Effector memory CD4-positive, alpha-beta T cell (primary cell): Measurements from ENCODE around the gene CLEC19A.

Experiments used
- DNase-seq, 3 donors: peaks; one replicate each; pipeline ENCODE4 v3.0.0-alpha.2; 2020
- H3K27ac ChIP-seq: 2 replicates; pipeline ENCODE4 v1.7.0; 2013; ENCODE audit warnings: mild to moderate bottlenecking, low read length, moderate library complexity; ENCODE audit not compliant: insufficient read depth, poor library complexity, severe bottlenecking
- H3K27me3 ChIP-seq: replicated peaks from 2 replicates; pipeline ENCODE4 v1.7.0; 2013; ENCODE audit warnings: mild to moderate bottlenecking, low read length; ENCODE audit not compliant: insufficient read depth, control insufficient read depth, poor library complexity, severe bottlenecking
- H3K36me3 ChIP-seq: 2 replicates; pipeline ENCODE4 v1.7.0; 2013; ENCODE audit warnings: mild to moderate bottlenecking, low read length, moderate library complexity; ENCODE audit not compliant: control insufficient read depth, insufficient read depth
- H3K4me1 ChIP-seq: 2 replicates; pipeline ENCODE4 v1.7.0; 2013; ENCODE audit warnings: low read length, mild to moderate bottlenecking; ENCODE audit not compliant: control insufficient read depth, insufficient read depth, poor library complexity, severe bottlenecking
- H3K4me3 ChIP-seq: 2 replicates; pipeline ENCODE4 v1.7.0; 2013; ENCODE audit warnings: low read length, low read depth, mild to moderate bottlenecking; ENCODE audit not compliant: insufficient read depth, poor library complexity, severe bottlenecking
- H3K9me3 ChIP-seq: 2 replicates; pipeline ENCODE4 v1.7.0; 2013; ENCODE audit warnings: mild to moderate bottlenecking, low read length, moderate library complexity; ENCODE audit not compliant: control insufficient read depth

Gene CLEC19A

DNA sequence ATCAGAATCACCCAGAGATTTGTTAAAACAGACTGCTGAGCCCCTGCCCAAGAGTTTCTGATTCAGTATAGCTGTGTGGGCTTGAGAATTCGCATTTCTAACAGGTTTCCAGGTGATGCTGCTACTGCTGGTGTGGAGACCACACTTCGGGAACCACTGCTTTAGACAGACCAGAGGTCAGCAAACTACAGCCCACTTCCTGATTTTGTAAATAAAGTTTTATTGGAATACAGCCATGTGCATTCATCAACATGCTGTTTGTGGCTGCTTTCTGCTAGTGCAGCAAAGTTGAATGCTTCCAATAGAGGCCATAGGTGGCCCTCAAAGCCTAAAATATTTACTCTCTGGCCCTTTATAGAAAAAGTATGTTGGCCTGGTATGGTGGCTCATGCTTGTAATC lies 32.6 kb upstream of the CLEC19A start:
- Histone ChIP-seq H3K36me3 (no peaks in the 10 kb centered on the region), H3K4me3 (no peak overlapping the region), H3K4me1 (no peaks in the 10 kb centered on the region), H3K9me3 (no peaks in the 10 kb centered on the region), H3K27ac (no peak overlapping the region), H3K27me3 (peaks cover 4% of the 10 kb centered on the region)
- no peak for DNase-seq

DNA sequence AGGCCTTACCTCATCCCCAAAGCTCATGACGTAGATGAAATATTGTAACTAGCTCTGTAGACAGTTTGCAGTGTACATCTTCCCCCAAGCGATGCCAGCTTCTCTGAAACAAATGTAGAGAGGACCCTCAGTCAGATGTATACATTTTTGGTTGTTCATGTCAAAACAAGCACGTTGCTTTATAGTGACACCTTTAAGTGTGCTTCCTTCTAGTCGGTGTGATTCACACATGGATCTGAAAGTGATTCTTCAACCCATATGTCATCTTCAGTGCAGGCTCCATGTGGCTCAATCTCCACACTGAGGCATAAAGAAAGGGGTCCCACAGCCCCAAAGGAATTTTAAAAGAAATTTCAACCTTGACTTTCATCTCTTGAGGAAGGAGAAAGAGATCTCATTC lies 30.9 kb upstream of the CLEC19A start:
- Histone ChIP-seq H3K27ac (no peak overlapping the region), H3K36me3 (no peaks in the 10 kb centered on the region), H3K4me3 (no peak overlapping the region), H3K27me3 (peaks cover 4% of the 10 kb centered on the region), H3K4me1 (no peaks in the 10 kb centered on the region), H3K9me3 (no peaks in the 10 kb centered on the region)
- DNase-seq: no peak

DNA sequence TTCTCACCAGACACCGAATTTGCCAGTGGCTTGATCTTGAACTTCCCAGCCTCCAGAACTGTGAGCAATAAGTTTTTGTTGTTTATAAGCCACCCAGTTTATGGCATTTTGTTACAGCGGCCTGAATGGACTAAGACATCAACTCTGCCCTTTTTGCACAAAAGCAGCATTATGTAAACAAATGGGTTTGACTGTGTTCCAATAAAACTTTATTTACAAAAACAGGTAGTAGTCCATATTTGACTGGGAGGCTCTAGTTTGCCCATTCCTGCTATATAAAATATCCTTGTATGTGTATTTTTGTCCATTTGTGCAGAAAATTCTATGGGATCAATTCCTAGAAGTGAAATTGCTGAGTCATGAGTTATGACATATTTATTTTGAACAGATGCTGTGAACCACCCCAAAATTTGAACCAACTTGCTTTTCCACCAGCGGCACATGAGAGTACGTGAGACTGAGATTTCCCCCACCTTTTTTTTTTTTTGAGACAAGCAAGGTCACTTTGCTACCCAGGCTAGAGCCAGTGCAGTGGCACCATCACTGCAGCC lies 21.3 kb upstream of the CLEC19A start:
- no peaks in the 10 kb centered on the region for H3K4me1 ChIP-seq
- no peak overlapping the region for H3K27ac ChIP-seq
- no peak overlapping the region for H3K4me3 ChIP-seq
- no peaks in the 10 kb centered on the region for H3K27me3 ChIP-seq
- DNase-seq: no peak
- no peaks in the 10 kb centered on the region for H3K36me3 ChIP-seq
- H3K9me3 ChIP-seq: peaks cover 5% of the 10 kb centered on the region

DNA sequence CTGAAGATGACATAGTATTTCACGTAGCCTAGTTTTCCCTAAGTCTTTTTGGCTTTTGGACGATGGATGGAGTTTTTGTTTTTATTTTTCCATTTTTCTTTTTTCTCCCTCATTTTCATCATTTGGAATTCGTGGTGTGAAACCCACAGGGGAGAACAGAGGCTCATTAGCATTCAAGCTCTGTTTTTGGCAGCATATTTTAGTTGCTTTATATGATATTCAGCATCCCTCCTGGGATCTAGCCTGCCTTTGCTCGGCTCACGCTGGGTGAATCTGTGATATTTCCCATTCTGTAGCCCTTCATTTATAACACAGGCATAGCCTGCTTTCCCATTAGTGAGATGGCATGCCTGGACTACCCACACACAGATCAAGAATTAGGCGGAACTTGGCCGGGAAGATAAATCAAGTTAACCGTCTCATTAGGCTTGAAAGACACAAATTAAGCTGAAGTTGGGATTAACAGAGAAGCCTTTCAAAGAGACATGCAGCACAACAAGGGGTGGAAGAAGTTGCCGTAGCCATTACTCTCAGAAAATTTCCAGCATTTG lies 20.1 kb upstream of the CLEC19A start:
- DNase-seq: no peak

DNA sequence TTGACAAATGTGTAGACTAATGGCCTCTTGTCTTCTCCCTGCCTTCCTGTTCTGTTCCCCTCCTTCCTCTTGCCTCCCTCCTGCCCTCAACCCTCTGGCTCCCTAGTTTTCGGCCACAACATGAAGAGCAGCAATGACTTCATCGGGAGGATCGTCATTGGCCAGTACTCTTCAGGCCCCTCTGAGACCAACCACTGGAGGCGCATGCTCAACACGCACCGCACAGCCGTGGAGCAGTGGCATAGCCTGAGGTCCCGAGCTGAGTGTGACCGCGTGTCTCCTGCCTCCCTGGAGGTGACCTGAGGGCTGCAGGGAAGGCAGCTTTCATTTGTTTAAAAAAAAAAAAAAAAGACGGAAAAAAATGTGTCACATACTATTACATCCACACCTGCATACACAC lies 18.8 kb upstream of the CLEC19A start:
- Histone ChIP-seq H3K36me3 (no peaks in the 10 kb centered on the region), H3K27me3 (no peaks in the 10 kb centered on the region)
- no peak for DNase-seq

More for the DNA sequence above, 20.1 kb upstream of the CLEC19A start:
- H3K4me1 ChIP-seq: no peaks in the 10 kb centered on the region
- no peak overlapping the region for H3K4me3 ChIP-seq
- H3K27me3 ChIP-seq: no peaks in the 10 kb centered on the region
- no peak overlapping the region for H3K27ac ChIP-seq
- H3K36me3 ChIP-seq: no peaks in the 10 kb centered on the region
- H3K9me3 ChIP-seq: peaks cover 5% of the 10 kb centered on the region

DNA sequence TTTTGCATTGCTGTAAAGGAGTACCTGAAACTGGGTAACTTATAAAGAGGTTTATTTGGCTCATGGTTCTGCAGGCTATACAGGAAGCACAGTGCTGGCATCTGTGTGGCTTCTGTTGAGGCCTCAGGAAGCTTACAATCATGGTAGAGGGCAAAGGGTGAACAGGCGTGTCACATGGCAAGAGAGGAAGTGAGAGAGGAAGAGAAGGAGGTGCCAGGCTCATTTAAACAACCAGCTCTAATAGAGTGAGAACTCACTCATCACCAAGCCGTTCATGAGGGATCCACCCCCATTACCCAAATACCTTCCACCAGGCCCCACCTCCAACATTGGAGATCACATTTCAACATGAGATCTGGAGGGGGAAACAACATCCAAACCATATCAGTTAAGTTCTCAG lies 16.4 kb upstream of the CLEC19A start:
- no peak overlapping the region for H3K27ac ChIP-seq
- no peaks in the 10 kb centered on the region for H3K27me3 ChIP-seq
- DNase-seq: no peak
- H3K9me3 ChIP-seq: peaks cover 5% of the 10 kb centered on the region
- H3K36me3 ChIP-seq: no peaks in the 10 kb centered on the region
- H3K4me1 ChIP-seq: no peaks in the 10 kb centered on the region
- no peak overlapping the region for H3K4me3 ChIP-seq

More for the DNA sequence above, 18.8 kb upstream of the CLEC19A start:
- Histone ChIP-seq H3K4me3 (no peak overlapping the region), H3K9me3 (peaks cover 5% of the 10 kb centered on the region), H3K4me1 (no peaks in the 10 kb centered on the region), H3K27ac (no peak overlapping the region)

DNA sequence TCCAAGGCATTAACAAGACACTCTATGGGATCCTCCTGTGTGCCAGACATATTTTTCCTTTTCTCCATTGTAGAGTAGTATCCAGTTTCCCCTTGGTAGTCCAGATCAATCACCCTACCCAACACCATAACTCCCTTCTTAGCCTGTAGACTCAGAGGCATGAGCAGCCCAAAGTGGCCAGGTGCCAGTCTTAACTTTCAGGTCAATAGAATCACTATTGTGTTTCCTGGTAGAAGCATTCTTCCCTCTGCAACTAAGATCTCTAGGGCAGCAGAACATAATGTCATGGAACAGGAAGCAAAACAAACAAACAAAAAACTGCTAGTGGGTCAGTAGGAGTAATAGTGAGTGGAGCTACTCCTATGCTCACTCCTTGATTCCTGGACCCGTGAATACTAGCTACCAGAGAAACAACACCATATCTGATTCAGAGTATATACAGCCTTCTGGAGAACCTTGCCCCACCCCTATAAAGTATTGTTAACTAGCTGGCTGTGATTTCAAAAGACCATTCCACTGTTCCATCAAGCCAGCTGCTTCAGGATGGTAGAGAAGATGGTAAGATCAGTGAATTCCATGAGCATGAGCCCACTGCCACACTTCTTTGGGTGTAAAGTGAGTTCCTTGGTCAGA lies 11.2 kb upstream of the CLEC19A start:
- H3K9me3 ChIP-seq: no peaks in the 10 kb centered on the region
- H3K27ac ChIP-seq: no peak overlapping the region
- no peaks in the 10 kb centered on the region for H3K27me3 ChIP-seq
- H3K4me3 ChIP-seq: no peak overlapping the region
- no peaks in the 10 kb centered on the region for H3K36me3 ChIP-seq
- H3K4me1 ChIP-seq: no peaks in the 10 kb centered on the region
- no peak for DNase-seq

DNA sequence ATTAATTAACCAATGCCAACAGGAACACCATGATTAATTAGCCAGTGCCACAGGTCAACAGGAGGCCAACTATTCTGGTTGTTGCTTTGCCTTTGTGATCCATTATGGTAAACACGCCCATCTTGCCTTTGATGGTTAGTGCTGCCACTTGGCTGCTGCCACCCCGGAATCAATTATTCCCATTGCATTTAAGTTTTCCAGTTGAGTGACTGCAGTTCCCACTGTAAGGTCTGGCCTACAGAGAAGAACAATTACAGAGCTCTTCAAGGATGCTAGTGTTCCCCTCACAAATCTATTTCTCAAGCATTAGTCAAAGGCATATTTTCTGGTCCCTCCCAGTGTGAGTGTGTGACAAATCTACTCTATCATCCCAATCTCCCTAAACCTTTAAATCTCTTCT lies 7.1 kb upstream of the CLEC19A start:
- no peaks in the 10 kb centered on the region for H3K27me3 ChIP-seq
- no peak overlapping the region for H3K4me3 ChIP-seq
- no peaks in the 10 kb centered on the region for H3K36me3 ChIP-seq
- no peak overlapping the region for H3K27ac ChIP-seq
- DNase-seq: no peak
- no peaks in the 10 kb centered on the region for H3K4me1 ChIP-seq
- no peaks in the 10 kb centered on the region for H3K9me3 ChIP-seq

DNA sequence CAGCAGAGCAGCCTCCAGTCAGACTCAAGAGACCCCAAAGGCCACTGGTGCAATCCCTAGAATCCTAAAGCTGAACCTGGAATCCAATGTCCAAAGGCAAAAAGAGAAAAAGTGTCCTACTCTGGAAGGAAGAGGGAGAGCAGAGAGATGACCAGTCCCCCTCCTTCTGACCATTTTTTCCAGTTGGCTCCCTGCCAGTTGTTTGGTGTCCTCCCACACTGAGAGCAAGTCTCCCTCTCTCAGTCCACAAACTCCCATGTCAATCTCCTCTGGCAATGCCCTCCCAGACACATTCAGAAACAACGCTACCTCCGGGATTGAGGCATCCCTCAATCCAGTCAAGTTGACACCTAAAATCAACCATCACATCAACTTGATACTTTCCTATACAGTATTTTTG lies 4.3 kb upstream of the CLEC19A start:
- H3K4me3 ChIP-seq: no peak overlapping the region
- DNase-seq: no peak
- no peaks in the 10 kb centered on the region for H3K27me3 ChIP-seq

DNA sequence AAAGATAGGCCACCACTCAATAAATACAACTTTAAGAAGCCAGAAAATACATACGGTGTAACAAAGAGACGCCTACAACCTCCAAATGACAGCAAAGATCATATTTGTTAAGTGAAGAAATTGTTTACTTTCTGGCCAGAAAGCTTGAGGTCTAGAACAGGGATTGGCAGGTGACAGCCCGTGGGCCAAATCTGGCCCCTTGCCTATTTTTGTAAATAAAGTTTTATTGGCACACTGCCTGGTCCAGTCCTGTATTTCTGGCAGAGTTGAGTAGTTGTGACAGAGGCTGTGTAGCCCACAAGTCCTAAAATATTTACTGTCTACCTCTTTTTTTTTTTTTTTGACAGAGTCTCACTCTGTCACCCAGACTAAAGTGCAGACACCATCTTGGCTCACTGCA lies 3.4 kb upstream of the CLEC19A start:
- Histone ChIP-seq H3K9me3 (no peaks in the 10 kb centered on the region), H3K27me3 (no peaks in the 10 kb centered on the region), H3K4me3 (no peak overlapping the region), H3K36me3 (no peaks in the 10 kb centered on the region), H3K4me1 (no peaks in the 10 kb centered on the region), H3K27ac (no peak overlapping the region)
- no peak for DNase-seq

More for the DNA sequence above, 4.3 kb upstream of the CLEC19A start:
- Histone ChIP-seq H3K27ac (no peak overlapping the region), H3K4me1 (no peaks in the 10 kb centered on the region), H3K36me3 (no peaks in the 10 kb centered on the region), H3K9me3 (no peaks in the 10 kb centered on the region)
